CD4-positive, alpha-beta T cell treated with Interleukin-4 for 4 hours (primary cell): ENCODE measurements around the gene FIP1L1.

Source experiments
- DNase-seq: peaks from one replicate; pipeline ENCODE4 v3.0.0-alpha.2; 2020

FIP1L1 gene

DNA sequence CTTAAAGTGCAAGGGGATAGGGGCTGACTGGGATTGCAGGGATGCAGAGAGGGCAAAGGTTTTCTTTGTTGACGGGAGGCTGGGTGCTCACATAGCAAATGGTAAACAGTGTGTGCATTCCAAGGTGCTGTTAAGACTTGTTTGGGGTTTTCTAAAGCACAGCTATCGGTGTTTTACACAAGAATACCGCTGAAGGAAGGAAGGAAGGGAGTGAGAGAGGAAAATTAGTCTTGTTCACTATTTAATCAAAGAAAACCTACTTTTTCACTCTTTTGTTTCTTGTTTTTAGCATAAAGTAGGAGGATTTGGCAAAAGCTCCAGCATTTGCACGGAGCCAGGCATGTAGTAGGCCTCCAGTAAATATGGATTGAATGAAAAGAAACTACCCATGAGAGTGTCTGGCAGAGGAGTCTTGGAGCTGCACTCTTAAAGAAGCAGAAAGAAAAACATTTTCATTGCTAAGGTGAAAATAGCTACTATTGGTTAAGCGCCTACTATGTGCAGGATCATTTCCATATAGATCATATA lies 99.7 kb downstream of the FIP1L1 start:
- DNase-seq = no peak

DNA sequence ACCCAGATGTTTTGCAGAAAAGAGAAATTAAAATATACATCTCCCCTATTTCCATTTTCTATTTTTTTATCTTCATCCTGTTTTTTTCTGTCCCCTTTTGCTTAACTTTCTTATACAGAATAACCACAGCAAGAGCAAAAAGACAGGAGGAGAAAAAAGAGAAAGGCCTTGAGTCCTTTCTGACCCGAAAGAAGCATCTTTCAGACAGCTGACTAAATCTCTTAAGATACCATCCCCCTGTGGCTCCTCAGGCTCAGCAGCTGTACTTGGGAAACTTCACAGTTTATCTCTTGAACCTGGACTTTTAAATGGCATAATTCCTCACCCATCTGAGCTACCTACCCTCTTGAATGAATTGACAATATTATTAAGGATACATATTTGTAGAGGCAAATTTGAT lies 100.2 kb downstream of the FIP1L1 start:
- no peak for DNase-seq

DNA sequence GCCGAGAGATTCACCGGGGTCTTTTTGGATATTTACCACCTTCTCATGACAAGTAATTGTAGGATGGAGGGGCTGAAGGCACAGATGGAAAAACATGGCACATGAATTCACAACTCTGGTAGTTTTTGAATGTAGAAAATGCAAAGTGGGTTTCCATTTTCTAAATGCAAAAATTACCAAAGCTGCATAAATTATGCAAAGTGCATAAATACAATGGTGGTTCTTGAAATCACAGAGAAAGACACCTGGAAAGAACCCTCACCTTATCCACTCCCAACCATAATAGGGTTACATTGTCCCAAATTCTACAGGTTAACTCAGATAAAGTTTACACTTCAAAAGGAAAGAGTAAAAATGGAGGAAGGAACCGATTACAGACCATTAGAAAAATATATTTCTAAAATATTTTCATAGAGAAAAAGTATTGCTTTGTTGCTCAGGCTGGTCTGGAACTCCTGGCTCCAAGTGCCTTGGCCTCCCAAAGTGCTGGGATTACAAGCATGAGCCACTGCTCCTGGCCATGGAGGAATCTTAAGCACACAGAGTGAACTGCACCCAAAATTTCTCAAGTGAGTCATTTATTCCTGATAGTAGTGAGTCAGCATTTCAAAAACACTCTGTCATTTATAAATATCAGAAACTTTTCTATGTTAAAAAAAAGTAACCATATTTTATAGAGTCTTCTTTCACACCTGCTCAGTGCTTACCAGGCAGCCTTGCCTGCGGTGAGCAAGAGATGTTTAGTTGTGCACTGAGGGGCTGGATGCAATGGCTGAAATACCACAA lies 101.4 kb downstream of the FIP1L1 start:
- no peak for DNase-seq

DNA sequence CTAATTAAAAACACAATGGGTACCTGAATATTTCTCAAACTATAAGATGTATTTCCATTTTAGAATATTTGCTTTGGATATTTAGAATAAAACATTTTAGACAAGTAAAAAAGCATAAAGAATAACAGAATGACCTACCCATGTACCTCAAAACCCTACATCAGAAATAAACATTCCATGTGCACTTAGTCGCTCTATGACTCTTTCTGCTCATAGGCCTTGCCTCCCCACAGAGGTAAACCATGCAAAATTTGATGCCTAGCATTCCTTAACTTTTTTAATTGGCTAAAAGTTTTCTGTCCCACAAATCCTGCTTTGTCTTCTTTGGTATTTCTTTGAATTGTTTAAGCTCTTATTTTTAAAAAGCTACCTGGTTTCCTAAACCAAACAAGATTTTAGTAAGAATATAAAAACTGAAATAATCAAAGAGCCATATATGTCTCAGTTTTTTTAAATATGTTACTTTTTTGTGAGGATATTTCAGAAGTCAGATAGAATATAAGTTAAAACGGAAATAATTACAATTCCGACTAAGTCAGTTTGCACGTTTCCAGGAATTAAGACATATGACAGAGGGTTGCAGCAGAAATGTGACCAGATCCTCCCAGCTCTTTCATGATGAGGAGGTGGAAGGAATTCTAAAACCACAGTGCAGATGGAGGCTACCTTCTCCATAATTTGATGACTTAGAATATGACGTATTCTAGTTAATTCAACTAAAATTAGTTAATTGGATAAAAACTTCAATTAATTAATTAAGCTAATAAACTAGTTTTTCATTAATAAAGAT lies 102.5 kb downstream of the FIP1L1 start:
- no peak for DNase-seq

DNA sequence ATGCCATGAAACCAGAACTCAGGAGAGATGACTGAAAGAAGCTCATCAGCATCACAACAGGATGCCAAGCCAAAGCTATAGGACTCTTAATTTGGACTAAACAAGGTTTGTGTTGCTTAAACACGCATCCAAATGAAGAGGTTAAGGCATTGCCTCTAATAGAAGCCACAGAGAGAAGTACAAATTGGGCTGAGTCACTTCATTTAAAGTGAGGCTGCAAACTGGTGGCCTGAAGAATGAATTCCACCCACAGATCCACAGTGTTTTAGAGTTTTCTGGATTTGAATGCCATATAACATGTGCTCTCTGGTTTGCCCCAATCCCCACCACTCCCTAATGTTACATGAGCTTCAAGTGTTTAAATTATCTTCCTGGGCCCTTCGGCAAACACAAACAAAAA lies 103.5 kb downstream of the FIP1L1 start:
- no peak for DNase-seq

DNA sequence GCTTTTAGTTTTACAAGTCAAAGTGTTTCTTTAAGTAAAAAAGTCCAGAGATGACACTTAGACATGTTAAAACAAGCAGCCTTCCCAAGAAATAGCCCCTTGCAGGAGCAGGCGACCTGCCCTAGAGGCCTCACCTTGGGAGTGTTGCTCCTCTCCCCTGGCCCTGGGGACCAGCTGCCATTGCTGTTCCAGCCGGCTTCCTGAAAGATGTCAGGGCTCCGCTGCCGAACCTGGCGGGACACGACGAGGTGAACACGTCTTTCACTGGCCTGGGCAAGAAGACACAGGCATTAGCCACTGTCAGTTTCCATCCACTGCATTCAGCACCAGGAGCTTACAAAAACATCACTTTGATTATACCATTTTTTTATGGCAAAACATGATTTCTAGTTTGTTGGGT lies 104.1 kb downstream of the FIP1L1 start:
- no peak for DNase-seq

DNA sequence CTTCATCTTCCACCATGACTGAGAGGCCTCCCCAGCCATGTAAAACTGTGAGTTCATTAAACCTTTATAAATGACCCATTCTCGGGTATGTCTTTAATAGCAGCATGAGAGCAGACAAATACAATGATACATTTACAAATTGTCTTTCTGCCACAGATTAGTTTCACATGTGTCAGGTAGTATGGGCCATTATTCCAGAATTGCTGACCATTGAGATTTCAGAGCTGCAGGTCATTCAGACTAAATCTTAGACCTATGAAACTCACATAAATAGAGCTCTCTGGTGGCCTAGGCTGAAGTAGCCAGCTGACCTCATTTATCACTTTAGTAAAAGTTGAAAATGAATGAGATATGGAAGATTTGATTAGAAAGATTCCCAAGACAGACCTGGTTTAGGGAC lies 105.8 kb downstream of the FIP1L1 start:
- no peak for DNase-seq

DNA sequence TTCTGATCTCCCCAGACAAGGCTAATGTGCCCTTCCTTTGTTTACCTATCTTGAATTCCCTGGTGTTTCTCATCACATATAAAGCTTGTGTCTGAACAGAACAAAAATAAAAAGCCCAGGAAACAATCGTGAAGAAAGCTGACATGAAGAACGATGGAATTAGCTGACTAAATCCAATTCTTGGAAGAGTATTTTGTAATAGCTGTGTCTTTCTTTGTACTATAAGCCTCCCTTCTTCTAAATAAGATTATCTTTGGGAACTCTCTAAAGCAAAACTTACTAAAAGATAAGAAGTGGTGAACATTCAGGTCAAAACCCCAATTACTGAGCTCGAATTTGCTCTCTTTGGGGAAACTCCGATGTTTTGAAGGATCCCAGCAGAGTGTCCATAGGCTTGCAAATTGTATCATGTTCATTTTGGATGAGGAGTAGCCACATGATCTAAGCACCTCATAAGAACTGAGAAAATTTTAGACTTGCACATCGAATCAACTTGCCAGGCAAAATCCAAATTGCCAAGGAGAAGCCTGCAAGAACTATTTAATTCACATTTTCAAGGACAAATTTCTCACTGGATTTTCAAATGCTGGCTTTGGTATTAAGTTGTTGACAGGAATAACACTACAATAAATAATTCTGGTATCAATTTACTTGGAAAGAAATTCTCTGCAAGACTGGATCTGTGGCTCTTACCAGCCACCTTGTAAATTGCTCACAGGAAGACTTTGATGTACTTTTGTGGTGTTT lies 107.6 kb downstream of the FIP1L1 start:
- no peak for DNase-seq

DNA sequence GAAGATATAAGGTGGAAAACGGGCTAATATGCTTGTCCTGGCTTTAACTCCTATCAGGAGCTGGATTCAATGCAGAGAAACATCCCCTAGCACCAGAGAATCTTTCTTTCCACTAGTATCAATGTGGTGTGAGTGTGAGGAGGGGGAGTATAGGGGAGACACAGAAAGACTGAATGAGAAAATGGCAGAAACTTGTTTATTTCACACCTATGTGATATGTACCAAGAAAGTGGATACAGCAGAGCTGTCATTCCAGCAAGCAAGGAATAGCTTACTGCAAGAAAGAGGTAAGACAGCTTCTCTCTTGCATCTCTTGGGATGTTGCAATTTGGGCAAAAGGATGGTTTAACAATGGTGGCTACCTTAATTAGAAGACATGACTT lies 108.2 kb downstream of the FIP1L1 start:
- no peak for DNase-seq

DNA sequence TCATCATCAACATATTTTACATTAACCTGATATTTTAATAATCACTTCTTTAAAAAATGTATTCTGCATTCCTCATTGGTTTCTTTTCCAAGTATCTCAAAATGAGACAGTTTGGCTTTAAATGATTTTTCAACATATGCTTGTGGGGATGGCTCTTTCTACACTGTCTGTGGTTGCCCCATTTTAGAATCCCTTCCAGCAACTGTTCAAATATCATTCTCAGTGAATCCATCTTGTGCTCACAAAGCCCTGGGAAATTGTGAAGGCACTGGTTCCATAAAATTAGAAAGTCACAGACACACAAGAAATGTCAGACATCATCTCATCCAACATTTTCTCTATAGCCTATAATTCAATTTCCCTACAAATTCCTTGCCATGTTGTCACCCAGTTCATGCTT lies 110.3 kb downstream of the FIP1L1 start:
- no peak for DNase-seq

DNA sequence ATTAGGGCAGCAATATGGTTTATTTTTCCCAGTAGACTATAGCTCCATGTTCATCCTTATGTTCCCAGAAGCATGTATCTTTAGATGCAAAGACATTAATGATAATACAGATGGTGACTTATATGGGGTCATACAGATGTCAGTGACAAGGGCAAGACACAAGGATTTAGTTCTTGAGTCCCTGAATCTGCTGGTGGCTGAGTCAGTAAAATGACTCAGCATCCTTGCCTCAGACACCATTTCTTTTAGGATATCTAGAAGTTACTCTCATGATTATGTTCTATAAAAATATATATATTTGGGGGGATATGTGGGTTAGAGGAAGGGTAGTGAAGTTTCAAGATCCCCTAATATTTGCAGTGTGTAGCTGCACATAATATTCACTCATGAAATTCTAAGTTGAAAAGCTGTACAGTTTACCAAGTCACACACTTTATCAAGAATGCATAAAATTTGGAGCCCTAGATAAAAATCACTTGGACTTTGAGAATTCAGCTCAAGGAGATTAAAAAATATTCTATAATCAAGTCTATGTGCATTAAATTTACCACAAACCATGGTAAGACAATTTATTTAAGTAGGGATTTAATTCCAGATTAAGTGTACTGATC lies 111.9 kb downstream of the FIP1L1 start:
- no peak for DNase-seq

DNA sequence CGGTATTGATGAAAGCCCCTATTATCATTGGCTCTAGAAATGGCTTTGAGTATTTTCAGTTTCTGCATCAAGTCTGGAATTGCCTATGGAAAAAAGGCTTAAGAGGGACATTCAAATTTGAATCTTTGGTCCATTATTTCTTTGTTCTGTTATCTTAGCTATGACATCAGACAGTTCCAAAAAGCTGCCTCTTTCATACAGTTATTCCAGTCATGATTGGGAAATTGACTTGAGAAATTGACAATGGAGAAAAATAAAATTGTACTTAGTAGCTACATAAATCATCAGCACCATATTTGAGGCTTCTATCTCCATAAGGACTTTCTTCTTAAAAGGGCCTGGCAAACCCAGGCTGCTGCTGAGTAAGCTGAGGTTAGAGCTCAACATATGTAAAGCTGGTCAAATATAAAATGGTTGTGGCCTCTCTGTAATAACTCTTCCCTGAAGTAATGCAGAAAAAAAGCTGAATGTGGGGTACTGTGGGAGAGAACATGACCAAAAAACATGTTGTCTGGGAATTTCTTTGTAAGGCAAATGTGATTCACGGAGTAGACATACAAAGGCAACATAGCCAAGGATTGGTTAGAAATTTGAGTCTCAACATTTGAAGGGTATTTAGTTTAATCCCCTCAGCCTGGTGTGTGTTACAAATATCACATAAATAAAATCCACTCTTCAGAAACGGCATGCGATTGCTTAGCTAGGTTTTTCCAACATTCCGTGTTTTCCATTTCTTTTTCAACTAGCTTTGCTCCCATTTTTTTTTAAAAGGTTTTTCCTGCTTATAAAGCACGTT lies 112.9 kb downstream of the FIP1L1 start:
- DNase-seq = no peak

DNA sequence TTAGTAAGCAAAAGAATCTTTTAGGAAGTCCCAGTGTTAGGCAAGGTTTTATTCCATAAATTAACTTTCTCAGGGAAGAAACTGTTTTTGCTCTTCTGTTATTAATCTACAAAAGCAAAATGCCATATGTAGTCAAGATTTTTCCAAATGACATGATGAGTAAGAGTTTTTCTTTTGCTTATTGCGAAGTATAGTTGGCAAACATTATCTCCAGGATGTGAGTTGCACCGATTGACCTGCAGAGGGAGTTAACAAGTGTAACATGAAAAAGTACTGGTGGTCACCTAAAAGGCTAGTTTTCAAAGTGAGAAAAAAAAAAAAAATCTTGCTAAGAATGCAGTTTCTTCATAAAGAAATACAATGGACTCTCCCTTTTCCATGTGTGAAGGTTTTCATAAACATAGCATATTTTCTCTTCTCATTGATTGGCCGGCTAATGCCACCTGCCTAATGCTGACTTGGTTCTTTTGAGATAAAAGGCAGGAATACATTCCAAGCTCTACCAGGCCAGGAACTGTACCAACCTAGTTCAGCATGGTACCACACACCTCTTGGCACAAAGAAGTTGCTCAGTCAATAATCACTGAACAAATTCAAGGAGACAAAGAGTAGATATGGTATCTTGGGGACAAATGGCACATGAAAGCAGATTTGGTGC lies 113.7 kb downstream of the FIP1L1 start:
- DNase-seq = no peak

DNA sequence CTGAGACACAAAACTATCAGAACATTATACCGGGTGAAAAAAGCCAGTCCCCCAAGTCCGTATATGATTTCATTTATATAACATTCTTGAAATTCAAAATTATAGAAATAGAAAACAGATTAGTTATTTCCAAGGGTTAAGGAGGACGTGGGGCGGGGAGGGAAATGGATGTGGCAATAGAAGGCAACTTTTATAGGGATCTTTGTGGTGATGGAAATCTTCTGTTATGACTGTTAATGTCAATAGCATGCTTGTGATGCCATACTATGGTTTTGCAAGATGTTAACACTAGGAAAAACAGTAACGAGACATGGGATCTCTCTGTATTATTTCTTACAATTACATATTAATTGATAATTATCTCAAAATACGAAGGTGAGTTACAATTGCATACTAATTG lies 117.4 kb downstream of the FIP1L1 start:
- DNase-seq = no peak

DNA sequence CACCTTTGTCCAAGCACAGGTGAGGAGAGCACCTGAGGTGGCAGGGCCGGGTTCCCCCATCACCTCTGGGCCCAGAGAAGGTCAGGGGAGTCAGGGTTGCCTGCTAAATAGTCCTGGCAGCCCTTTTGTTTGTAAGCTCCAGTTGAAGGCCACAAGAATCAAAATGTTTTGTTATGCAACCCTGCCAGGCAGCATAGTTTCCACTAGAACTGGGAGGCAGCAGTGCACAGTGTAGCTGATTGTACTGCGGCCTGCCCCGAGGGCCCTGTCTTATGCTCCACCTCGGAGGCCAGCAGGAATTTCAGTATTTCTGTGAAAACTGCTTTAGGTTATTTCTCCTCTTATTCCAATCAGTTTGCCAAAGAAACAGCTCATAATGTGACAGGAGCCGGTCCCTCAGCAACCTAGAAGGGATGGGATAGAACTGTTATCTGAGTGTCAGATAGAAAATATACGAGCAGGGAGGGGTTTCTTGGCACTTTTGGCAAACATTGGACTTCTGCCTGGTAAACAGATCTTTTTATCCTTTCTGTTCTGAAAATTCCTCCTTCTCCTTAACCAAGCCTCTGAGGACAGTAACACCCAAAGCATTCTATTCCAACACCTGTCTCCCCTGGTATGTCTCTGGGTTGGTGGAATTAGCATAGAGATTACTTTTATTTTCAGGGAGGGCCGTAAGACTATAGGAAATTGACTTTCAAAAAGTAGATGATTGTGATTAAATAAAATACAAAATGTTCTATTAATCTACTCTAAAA lies 120.2 kb downstream of the FIP1L1 start:
- no peak for DNase-seq

DNA sequence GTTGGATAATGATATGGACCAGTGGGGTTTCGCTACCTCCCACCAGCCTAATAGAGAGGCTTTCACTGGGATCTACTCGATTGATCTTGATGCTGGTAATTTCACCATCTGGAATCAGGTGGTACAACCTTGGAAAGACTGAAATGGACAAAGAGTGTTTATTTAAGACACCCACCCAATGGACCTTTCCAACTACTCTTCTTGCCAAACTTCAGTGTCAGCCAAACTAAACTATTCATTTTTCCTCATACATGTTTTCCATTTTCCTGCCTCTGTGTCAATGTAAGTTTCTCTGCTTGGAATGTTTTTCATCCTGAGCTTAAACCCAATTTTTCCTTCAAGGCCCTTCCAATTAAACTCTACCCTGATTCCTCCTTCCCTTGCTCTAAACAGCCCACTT lies 121.3 kb downstream of the FIP1L1 start:
- no peak for DNase-seq

DNA sequence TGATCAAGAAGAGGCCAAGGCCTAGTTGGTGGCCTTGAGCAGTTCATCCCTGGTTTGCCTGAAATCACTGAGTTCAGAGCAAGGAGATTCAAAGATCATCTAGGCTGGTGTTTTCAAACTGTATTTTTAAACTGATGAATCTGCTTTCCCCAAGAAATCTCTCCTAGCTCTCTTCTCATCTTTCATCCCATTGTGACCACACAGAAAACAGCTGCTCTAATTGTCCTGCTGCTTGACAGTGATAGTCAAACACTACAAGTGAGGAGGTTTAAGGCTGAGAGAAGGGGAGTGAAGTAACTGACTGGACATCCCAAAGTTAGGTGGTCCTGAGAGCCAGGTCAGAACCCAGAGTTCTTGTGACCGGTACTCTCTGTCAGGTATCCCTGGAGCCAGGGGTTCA lies 122.3 kb downstream of the FIP1L1 start:
- no peak for DNase-seq

DNA sequence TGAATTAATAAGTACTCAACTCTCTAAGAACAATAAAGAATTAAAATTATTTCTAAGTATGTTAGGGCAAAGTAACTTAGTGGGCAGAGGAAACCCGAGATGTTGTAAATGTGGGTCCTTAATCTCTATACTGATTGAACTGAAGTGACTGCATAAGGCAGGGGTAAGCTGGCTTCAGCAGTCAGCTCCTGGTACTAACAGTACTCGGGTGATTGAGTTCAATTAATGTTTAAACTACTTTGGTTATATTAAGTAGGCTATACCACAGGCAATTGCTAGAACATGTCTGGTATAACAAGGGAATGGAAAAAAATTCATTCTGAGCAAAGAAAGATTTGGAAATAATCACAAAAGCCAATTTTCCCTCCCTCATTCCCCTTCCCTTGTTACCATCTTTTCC lies 123.1 kb downstream of the FIP1L1 start:
- DNase-seq = no peak

DNA sequence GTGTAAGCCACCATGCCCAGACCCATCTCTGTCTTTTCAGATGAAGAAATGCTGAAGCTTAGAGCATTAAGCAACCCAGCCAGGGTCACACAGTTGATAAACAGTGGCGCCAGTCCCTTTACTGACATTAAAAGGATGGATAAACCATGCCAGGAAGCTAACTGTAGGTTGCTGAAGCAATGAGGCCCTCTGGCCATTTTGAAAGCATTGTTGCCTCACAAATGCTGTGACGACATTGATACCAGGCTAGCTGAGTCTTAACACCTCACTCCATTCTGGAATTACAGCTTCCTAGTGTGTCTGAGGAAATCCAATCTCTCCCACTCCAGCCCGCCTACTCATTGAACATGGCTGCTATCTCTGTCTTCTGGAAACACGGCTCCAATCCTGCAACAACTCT lies 124.1 kb downstream of the FIP1L1 start:
- no peak for DNase-seq

DNA sequence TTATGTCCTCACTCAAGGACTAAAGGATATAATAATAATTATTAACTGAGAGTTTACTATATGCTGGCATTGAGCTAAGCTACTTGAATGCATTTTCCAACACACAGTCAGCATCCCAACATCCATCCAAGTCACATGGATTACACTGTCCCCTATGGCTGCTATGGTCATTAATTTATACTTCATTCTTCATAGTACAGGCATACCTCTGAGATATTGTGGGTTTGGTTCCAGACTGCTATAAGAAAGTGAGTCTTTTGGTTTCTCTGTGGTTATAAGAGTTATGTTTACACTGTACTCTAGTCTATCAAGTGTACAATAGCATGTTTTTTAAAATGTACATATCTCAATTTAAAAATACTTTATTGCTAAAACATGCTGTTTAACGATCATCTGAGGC lies 124.7 kb downstream of the FIP1L1 start:
- DNase-seq = no peak

DNA sequence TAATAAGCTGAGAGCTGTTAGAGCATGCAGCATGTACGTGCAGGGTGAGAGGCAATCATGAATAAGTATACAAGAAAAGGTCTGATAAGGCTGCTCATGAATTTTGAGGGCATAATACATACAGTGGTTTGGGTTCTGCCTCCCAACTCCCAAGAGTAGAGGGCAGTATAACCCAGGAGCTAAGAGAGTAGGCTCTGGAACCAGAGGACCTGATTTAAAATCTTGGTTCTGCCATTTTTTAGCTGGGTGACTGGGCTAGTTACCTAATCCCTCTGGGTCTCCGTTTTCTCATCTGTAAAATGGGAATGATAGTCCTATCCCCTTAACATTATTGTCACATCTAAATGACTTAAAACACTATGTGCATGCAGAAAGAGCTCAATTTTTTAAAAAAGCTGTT lies 128.5 kb downstream of the FIP1L1 start:
- no peak for DNase-seq
